ENCODE measurements around the gene TUFT1.

- TF ChIP-seq CTCF (IDR thresholded peaks at IDR 0.05 in 2 of 3, conservative IDR thresholded peaks at IDR 0.05 in 1 of 3; ENCODE audit: borderline replicate concordance in 1 of 3, insufficient read depth in 1 of 3, low read depth in 2 of 3, low read length in 2 of 3) (no peak), JUND (IDR thresholded peaks at IDR 0.05) (no peak), POLR2A (IDR thresholded peaks at IDR 0.05; ENCODE audit: borderline replicate concordance, extremely low read depth, insufficient read depth, insufficient read length) (no peak), ELF1 (IDR thresholded peaks at IDR 0.05; ENCODE audit: borderline replicate concordance, low read depth) (no peak), REST (IDR thresholded peaks at IDR 0.05; ENCODE audit: low read depth) (no peak), CEBPB (IDR thresholded peaks at IDR 0.05; ENCODE audit: low read depth) (no peak)
Measured at GRCh38 chr1:151581451-151581850, 41.3 kb downstream of the TUFT1 start.
